ENCODE data around the gene SLC66A2.
"Not testable (repeated sequence)": the region's sequence is repeated elsewhere in the genome, so short reads cannot be mapped to it uniquely, and the experiment has no call there.

DNA sequence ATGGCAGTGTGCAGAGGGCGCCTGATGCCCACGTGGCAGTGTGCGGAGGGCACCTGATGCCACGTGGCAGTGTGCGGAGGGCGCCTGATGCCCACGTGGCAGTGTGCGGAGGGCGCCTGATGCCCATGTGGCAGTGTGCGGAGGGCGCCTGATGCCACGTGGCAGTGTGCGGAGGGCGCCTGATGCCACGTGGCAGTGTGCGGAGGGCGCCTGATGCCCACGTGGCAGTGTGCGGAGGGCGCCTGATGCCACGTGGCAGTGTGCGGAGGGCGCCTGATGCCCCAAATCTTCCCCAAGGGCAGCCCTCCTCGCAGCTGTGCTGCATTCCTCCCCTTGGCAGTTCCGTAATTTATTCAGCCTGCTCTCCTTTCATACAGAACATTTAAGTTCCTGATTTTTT lies 73.2 kb downstream of the SLC66A2 start:
- TF ChIP-seq, protein P1, sequence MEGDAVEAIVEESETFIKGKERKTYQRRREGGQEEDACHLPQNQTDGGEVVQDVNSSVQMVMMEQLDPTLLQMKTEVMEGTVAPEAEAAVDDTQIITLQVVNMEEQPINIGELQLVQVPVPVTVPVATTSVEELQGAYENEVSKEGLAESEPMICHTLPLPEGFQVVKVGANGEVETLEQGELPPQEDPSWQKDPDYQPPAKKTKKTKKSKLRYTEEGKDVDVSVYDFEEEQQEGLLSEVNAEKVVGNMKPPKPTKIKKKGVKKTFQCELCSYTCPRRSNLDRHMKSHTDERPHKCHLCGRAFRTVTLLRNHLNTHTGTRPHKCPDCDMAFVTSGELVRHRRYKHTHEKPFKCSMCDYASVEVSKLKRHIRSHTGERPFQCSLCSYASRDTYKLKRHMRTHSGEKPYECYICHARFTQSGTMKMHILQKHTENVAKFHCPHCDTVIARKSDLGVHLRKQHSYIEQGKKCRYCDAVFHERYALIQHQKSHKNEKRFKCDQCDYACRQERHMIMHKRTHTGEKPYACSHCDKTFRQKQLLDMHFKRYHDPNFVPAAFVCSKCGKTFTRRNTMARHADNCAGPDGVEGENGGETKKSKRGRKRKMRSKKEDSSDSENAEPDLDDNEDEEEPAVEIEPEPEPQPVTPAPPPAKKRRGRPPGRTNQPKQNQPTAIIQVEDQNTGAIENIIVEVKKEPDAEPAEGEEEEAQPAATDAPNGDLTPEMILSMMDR (IDR thresholded peaks at IDR 0.05): not testable (repeated sequence)
- not testable (repeated sequence) for TF ChIP-seq POLR2A (IDR thresholded peaks at IDR 0.05)
